CD8-positive, alpha-beta memory T cell (primary cell): Measurements from ENCODE around the gene ZNF362. TPM values are rescaled to one million over a fixed set of nuclear protein-coding genes. Genes with fewer than 3 reads are reported as not detected.

Experiments used
- polyA plus RNA-seq: library from polyadenylated mRNA; unstranded; fragments of 300-500 nt; fragmentation: Illumina TruSeq; gene quantifications from one replicate; pipeline ENCODE4 v1.2.3, GENCODE V29; 2021
- total RNA-seq, 2 experiments: library from RNA; stranded (reverse); gene quantifications; one replicate each; pipeline ENCODE4 v1.2.3, GENCODE V29; 2021

Gene ZNF362
- total and polyA plus RNA-seq, 3 experiments from 2014 or later = 8.5 to 26.4 (median 9.9) TPM

Other genes starting within 250 kb of the ZNF362 start
- gene AK2, start 219.6 kb upstream of the ZNF362 start, total RNA-seq = 100 to 1,000 TPM; 288 to 305 TPM
- gene AK2, start 219.6 kb upstream of the ZNF362 start, polyA plus RNA-seq = 110 TPM
- 1 to 10 TPM; 2.1 to 2.5 TPM for gene AZIN2, start 175.3 kb upstream of the ZNF362 start, total RNA-seq
- 4.9 TPM for gene AZIN2, start 175.3 kb upstream of the ZNF362 start, polyA plus RNA-seq
- 1 to 10 TPM; 5.0 to 5.5 TPM for gene TRIM62, start 74.4 kb upstream of the ZNF362 start, total RNA-seq
- 7.0 TPM for gene TRIM62, start 74.4 kb upstream of the ZNF362 start, polyA plus RNA-seq
- gene A3GALT2, start 64.6 kb downstream of the ZNF362 start, total RNA-seq = not detected
- gene A3GALT2, start 64.6 kb downstream of the ZNF362 start, polyA plus RNA-seq = not detected
- 10 to 100 TPM; 25.5 to 25.8 TPM for gene PHC2, start 174.6 kb downstream of the ZNF362 start, total RNA-seq
- 34.2 TPM for gene PHC2, start 174.6 kb downstream of the ZNF362 start, polyA plus RNA-seq
- gene ZSCAN20, start 216.2 kb downstream of the ZNF362 start, total RNA-seq = 1 to 10 TPM; 3.3 to 3.6 TPM
- 1.4 TPM for gene ZSCAN20, start 216.2 kb downstream of the ZNF362 start, polyA plus RNA-seq